ENCODE results near the gene PDZD2.

Gene PDZD2

DNA sequence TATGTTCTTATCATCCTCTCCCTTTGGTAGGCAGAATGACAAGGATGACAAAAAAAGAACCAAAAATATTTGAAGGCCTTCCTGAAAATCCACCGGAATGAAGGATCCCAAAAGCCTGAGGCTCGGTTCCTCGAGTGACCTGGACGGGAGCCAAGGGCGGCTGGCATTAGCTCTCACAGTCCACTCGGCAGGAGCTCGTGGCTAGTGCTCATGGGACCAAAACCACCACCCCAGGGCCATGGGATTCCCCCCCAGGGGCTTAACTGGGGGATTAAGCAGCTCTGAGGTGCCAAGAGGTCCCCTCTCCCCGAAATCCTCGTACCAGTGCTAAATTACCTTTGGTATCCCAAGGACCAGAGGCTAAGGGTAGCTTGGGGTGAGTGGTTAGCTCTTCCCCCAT lies 586 bp upstream of the PDZD2 start:
- DNase-seq (ENCODE audit: low read depth in 2 of 2) = no peak

DNA sequence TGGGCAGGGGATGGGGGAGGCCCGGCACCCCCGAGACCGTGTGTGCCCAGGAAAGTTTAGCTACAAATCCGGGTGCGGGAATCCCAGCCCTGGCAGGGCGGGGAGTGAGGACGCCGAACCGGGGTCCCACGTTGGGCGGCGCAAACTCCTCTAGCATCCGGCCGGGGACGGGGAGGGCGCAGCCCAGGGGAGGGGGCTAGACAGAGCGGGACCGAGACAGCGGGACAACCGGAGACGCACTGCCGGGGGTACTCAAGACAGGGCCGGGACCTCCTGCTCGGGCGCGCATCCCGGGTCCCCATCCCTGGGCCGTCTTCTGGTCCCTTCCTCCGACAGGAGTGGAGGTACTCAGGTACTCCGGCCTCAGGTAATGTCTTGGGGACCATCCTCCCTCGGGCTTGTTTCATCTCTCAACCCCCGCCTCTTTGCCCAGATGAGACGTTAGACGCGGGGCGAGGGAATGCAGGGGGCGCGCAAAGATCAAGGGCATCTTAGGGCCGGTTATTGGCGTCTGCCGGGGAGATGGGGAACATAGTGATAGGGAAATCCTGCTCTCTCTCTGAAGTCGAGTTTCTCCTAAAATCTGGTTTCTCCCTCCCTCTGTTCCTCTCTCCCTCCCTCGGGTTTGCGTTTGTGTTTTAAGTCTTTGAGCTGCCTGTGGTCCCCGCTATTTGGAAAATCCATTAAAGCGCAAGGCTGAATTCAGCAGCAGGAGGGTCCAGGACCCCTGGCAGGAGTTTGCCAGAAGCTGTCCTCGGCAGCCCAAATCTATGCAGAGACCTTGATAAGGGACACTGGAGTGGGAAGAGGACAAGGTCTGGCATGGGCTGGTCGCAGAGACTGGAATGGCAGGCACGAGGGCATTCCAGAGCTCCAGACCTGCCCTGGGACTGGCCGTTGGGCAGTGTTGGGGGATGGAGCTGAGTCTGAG lies 815 bp downstream of the PDZD2 start:
- no peak for DNase-seq (ENCODE audit: low read depth in 2 of 2)

DNA sequence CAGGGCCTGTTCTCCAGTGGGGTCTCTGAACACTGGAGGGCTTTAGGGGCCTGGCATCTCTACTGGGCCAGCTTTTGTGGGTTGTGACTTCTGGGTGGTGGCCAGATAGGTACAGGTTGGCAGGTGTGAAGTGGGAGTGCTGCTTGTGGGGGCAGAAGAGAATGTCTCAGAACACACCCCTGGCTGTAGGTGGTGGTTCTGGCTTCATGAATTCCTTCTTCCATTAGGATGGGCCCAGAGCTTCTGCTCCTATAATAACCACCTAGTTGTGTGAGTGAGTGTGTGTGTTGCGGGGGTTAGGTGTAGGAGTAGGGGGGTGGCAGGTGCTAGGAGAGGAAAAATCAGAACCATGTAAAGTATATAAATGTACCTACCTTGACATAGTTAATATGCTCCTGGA lies 1.6 kb downstream of the PDZD2 start:
- DNase-seq (ENCODE audit: low read depth in 2 of 2) = no peak

- no peak for DNase-seq (ENCODE audit: low read depth in 2 of 2)
Observed at GRCh38 chr5:31641059-31641458, 2.1 kb downstream of the PDZD2 start.

- DNase-seq (ENCODE audit: low read depth in 2 of 2) = no peak
Observed at GRCh38 chr5:31641575-31641974, 2.6 kb downstream of the PDZD2 start.

- no peak for DNase-seq (ENCODE audit: low read depth in 2 of 2)
Observed at GRCh38 chr5:31645420-31646081, 6.6 kb downstream of the PDZD2 start.

DNA sequence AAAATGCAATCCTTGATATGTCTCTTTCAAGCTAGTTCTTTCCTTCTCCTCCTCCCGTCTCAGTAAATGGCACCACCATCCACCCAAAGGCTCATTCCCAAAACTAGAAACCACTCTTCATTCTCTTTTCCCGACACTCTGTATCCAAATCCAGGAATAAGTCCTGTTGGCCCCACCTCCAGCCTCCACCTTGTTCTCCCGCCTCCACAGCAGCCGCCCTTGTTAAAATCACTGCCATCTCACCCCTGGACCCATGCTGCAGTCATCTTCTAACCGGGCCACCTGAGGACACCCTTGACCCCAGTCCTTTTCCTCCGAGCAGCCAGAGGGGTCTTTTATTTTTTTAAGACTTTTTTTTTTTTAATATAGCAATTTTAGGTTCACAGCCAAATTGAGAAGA lies 9.4 kb downstream of the PDZD2 start:
- no peak for DNase-seq (ENCODE audit: low read depth in 2 of 2)

- DNase-seq (ENCODE audit: low read depth in 2 of 2) = no peak
Observed at GRCh38 chr5:31651241-31651640, 12.3 kb downstream of the PDZD2 start.

DNA sequence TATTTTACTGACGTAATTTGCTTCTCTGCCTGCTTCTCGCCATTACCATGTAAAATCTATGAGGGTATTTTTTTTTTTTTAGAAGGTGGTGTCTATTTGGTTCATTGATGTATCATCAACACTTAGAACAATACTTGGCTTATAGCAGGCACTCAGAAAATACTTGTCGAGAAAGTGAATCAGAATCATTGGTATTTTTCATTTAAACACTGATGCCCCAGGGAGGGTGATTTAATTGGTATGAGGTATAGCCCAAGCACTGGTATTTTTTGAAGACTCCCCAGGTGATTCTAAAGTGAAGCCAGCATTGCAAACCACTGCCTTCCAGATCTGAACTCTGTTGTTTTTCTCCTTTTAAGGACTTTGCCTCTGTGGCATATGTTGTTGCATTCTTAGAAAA lies 16.6 kb downstream of the PDZD2 start:
- no peak for DNase-seq (ENCODE audit: low read depth in 2 of 2)

- DNase-seq (ENCODE audit: low read depth in 2 of 2) = no peak
Observed at GRCh38 chr5:31656806-31657205, 17.9 kb downstream of the PDZD2 start.

- DNase-seq (ENCODE audit: low read depth in 2 of 2) = no peak
Observed at GRCh38 chr5:31657315-31657979, 18.5 kb downstream of the PDZD2 start.

DNA sequence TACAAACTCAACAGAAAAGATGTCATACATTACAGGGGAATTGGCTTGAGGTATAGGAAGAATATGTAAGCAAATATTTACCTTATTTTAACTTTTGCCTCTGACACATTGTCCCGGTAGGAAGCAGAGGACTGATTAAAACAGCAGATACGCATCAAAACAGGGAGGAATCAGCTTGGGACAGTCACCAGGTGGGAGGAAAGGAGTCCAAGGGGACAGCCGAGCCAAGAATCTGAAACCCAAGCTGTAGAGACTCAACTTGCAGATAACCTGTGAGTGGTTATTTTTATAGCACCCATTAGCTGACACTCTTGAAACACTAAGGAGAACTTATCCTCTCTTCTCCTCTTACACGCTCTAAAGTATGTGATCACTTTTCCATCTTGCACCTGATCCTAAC lies 22.3 kb downstream of the PDZD2 start:
- DNase-seq (ENCODE audit: low read depth in 2 of 2) = no peak

DNA sequence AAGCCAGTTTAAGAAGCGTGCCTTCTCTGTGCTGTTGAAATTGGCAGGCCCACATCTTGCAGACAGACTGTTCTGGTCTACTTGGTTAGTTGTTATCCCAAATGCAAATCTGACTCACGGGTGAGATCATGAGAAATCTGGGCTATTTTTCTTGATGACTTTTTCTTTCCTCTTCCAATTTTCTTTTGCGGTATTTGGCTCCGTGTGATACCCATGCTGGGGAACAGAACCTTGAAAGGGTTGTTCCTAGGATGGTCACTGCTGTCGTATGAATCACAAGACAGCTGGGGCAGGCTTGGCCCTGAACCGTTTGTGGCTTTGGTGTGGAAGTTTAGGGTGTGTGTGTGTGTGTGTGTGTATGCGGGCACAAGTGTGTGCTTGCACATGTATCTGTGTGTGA lies 24.6 kb downstream of the PDZD2 start:
- no peak for DNase-seq (ENCODE audit: low read depth in 2 of 2)

DNA sequence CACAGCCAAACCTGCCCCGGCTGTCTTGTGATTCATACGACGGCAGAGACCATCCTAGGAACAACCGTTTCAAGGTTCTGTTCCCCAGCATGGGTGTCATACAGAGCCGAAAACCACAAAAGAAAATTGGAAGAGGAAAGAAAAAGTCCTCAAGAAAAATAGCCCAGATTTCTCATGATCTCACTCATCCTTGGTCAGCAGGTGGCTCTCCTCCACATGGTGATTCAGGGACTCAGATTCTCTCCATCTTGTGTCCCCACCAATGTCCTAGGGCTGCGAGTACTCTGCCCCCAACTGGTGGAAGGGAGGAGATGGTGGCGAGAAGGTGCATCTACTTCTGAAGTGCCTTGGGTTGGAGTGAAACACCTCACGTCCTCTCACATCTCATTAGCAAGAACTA lies 25.6 kb downstream of the PDZD2 start:
- no peak for DNase-seq (ENCODE audit: low read depth in 2 of 2)

DNA sequence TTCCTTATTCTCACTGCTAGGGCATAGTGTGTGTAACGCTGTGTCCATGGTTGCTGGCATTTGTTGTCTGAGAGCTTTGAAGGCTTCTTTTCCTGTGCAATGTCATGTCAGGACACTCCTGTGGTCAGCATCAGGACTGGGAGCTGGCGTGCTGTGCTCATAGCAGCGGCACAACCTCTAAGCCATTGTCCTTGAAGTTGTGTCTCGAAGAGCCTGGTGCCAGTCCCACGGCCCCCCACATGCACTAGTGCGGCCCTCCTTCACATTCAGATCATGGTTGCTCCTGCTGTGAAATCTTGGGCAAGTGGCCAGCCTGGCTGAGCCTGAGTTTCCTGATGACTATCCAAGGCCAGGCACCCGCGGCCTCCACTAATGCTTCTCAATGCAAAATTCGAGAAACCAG lies 32.4 kb downstream of the PDZD2 start:
- DNase-seq (ENCODE audit: low read depth in 2 of 2) = no peak

DNA sequence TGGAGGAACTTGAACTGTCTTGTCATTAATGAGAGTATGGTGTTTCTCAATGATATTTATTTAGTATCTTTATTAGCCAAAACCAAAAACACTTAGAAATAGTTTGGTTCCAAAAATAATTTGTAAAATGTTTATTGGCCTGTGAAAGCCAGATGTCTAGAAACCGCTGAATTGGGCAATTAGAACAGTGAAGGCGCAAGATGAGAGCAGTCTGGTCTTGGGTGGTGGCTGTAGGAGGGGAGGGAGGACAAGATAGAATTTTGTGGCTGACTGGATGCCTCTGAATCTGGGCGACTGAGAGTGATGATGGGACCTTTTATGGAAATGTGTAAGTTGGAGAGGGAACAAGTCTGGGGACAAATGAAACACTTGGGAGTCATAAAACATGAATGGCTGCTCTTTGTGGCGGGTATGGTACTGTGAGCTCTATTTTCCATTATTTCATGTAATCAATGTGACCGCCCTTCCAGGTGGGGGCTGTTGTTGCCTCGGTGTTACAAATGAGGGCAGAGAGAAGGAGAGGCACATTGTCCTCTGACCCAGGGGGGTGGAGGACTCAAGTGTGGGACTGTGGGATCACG lies 35.5 kb downstream of the PDZD2 start:
- no peak for DNase-seq (ENCODE audit: low read depth in 2 of 2)

GRCh38 chr5:31675472-31675871 lies 36.5 kb downstream of the PDZD2 start:
- DNase-seq (ENCODE audit: low read depth in 2 of 2) = no peak

DNA sequence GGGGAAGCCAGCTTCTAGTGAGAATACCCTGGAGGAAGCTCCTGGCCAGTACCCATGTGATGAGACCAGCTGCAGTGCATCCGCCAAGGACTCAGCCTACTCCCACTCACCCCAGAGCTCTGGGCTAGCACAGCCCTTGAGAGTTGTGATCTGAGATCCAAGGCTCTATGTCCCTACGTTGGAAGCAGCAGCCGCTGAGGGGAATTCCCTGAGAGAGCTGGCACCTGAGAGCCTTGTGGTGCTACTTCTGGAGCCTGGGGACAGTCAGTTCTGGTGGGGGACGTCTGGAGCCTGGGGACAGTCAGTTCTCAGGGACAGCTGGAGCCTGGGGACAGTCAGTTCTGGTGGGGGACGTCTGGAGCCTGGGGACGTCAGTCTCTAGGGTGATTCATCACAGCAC lies 39.2 kb downstream of the PDZD2 start:
- DNase-seq (ENCODE audit: low read depth in 2 of 2) = no peak

DNA sequence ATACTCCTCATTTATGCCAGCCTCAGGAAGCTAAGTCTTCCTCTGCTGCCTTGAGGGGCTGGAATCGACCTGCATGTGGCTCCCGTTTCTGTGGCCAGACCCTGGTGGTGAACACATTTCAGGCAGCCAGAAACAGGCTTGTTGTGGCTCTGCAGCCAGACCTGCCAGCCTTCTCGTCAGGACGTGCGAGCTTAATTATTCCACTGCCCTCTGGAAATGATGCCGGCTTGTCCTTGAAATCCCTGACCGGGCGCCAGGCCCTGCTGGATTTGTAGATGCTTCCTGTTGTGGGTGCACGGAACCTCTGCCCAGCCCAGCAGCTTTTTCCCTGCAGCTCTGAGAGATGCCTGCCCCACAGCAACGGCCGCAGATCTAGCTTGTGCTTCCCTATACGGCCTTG lies 41.6 kb downstream of the PDZD2 start:
- no peak for DNase-seq (ENCODE audit: low read depth in 2 of 2)

GRCh38 chr5:31682025-31682424 lies 43.1 kb downstream of the PDZD2 start:
- DNase-seq (ENCODE audit: low read depth in 2 of 2) = no peak

- DNase-seq (ENCODE audit: low read depth in 2 of 2) = no peak
Observed at GRCh38 chr5:31682851-31683250, 43.9 kb downstream of the PDZD2 start.

DNA sequence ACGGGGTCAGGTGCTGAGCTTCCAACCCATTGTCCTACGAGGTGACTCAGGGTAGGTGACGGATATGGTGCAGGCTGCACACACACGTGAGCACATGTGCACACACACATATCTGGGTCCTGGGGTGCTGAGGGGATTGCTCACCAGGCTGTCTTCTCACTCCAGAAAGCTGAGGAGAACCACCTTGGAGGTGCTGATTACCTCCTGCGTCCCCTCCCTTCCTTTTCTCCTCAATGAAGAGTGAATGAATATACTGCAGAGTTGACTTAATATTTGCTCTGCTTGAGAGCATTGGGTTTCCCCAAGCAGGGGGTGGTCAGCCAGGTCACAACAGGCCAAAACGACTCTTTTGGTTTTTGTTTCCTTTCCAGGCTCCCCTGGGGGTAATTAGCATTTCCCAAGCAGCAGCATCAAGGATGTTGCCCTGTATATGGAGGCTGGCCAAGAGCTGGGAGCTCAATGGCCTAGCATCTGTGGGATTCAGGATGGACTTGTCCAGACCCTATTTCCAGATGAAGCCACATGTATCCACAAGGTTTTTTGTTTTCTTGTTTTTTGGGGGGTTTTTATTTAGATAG lies 49.7 kb downstream of the PDZD2 start:
- no peak for DNase-seq (ENCODE audit: low read depth in 2 of 2)
